GM12892 (cell line): Measurements from ENCODE around the gene PSRC1.

Source experiments
- POLR2A ChIP-seq: IDR thresholded peaks from 2 replicates; pipeline ENCODE4 v1.6.1; 2011; ENCODE audit warnings: low read depth, low read length, control low read depth
- POLR2AphosphoS5 ChIP-seq: IDR thresholded peaks from 2 replicates; pipeline ENCODE4 v1.6.1; 2011; ENCODE audit warnings: low read depth, low read length, control low read depth
- TAF1 ChIP-seq: IDR thresholded peaks from 2 replicates; pipeline ENCODE4 v1.6.1; 2011; ENCODE audit warnings: low read depth, mild to moderate bottlenecking, control low read depth, low read length, borderline replicate concordance

DNA sequence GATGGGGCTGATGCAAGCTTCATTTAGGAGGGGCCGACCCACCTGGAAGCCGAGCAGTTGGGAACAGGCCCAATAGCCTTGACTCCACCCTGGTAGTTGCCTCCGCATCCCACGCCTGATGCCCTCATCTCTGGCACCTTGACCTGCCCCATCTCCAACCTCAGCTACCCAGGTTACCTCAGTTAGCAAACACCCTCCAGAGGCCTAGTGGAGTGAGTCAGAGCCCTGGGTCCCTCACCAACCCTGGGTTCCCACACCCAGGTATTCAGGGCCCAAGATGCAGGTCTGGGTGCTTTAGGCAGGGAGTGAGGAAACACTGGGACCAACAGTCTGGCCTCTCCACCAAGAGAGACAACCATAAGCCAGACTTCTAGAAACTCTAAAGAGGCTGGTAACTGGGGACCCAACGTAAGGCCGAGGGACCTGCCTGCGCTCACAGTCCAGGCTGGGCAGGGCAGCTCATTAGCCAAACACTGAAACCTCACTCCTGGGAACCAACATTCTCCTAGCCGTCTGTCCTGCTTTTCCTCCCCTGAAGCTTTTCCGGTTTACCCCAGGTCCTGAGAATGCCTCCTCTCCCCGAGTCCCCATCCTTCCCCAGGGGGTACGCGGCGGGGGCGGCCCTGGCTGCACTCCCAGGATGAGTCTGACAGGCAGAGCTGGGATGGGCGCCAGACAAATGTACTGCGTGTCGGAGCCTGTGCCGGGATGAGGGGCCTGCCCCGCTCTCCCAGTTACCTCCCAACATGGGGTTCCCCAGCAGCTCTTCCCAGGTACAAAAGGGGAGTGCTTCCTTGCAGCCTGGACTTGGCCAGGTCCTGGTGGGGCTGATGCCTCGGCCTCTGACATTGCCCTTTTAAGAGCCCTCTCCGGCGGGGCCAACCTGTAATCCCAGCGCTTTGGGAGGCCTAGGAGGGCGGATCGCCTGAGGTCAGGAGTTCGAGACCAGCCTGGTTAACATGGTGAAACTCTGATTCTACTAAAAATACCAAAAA lies 42.5 kb downstream of the PSRC1 start:
- TF ChIP-seq POLR2A (no peak), POLR2AphosphoS5 (no peak), TAF1 (no peak)
